ENCODE data around the gene COL7A1. TPM values are rescaled to one million over a fixed set of nuclear protein-coding genes. Genes with fewer than 3 reads are reported as not detected.

Gene COL7A1
- total and polyA plus RNA-seq, 2 of the 8 experiments (the other 6 are each of a cell fraction or from before 2014, with no cell fraction given) = 10.7 to 13.9 TPM

GRCh38 chr3:48599077-48599501 is 4.0 kb upstream of the COL7A1 start:
- Histone ChIP-seq H4K20me1 (replicated peaks in 1 of 2; ENCODE audit: control insufficient read depth in 1 of 2, insufficient read depth in 2 of 2, low read length in 2 of 2) (peaks cover 4 to 39% of the 10 kb centered on the region in 2 experiments), H3K4ac (replicated peaks; ENCODE audit: insufficient read length, low read depth, low read length) (no peak overlapping the region), H2AK5ac (ENCODE audit: low read depth, low read length) (no peak overlapping the region), H3K14ac (ENCODE audit: insufficient read length) (no peak overlapping the region), H2BK5ac (ENCODE audit: low read depth, low read length) (no peak overlapping the region), H2BK15ac (ENCODE audit: low read length) (no peak overlapping the region), H2BK120ac (replicated peaks; ENCODE audit: low read depth, low read length) (no peak overlapping the region), H3K36me3 (ENCODE audit: control insufficient read depth in 2 of 4, insufficient read depth in 4 of 4, low read length in 3 of 4) (peaks cover 36 to 53% (median 49%) of the 10 kb centered on the region in 4 experiments), H3K27me3 (replicated peaks in 1 of 4; ENCODE audit: control insufficient read depth in 3 of 4, extremely low read depth in 1 of 4, insufficient read depth in 3 of 4, low read length in 3 of 4) (peaks cover 0 to 6% (median 0%) of the 10 kb centered on the region in 4 experiments; a peak in 3 of 7 replicates), H3K4me1 (replicated peaks in 1 of 4; ENCODE audit: control insufficient read depth in 3 of 4, insufficient read depth in 4 of 4, low read length in 3 of 4) (peaks cover 3 to 18% (median 15%) of the 10 kb centered on the region in 4 experiments; a peak in 6 of 7 replicates), H2BK12ac (ENCODE audit: low read depth, low read length) (no peak overlapping the region), H3K9me3 (ENCODE audit: insufficient read depth in 2 of 2, low read depth in 1 of 2, low read length in 1 of 2) (no peaks in the 10 kb centered on the region), H3K18ac (ENCODE audit: extremely low read depth, low read length) (no peak overlapping the region), H3K79me1 (ENCODE audit: low read depth, low read length) (peaks cover 2% of the 10 kb centered on the region; the same call in 1 of the 2 replicates), H2AFZ (ENCODE audit: low read length) (no peak overlapping the region), H2BK20ac (ENCODE audit: low read length) (no peak overlapping the region), H4K5ac (ENCODE audit: insufficient read length, low read depth, low read length) (no peak overlapping the region), H3K23ac (ENCODE audit: insufficient read length) (no peak overlapping the region), H4K91ac (replicated peaks; ENCODE audit: insufficient read length, low read length) (no peak overlapping the region), H3K23me2 (ENCODE audit: low read depth, low read length) (peaks cover 1% of the 10 kb centered on the region; the same call in 1 of the 2 replicates), H4K8ac (ENCODE audit: extremely low read depth, insufficient read depth, low read length) (no peak overlapping the region), H3K79me2 (ENCODE audit: control insufficient read depth in 1 of 2, insufficient read depth in 2 of 2, low read length in 2 of 2) (no peaks in the 10 kb centered on the region), H3K27ac (ENCODE audit: low read depth, low read length) (no peak overlapping the region), H3K56ac (replicated peaks; ENCODE audit: insufficient read length, low read depth, low read length) (no peak overlapping the region), H3K4me2 (ENCODE audit: insufficient read depth in 1 of 2, low read depth in 2 of 2, low read length in 2 of 2) (no peak overlapping the region), H3K9ac (replicated peaks in 1 of 4; ENCODE audit: extremely low read depth in 1 of 4, low read depth in 3 of 4, low read length in 3 of 4) (no peak overlapping the region), H3K4me3 (ENCODE audit: extremely low read depth in 1 of 4, insufficient read depth in 2 of 4, low read depth in 3 of 4, low read length in 4 of 4) (no peak overlapping the region)
- ChIA-PET CTCF (ENCODE audit: partially characterized antibody) (interaction anchor here (1.2 kb wide), 1 partner anchor 163 kb away, joined by 3 read pairs; no protein-coding TSS in a partner anchor), POLR2A (ENCODE audit: partially characterized antibody) (interaction anchor here (0.6 to 5.1 kb wide), 9 partner anchors 11 to 154 kb away, joined by 3 to 23 read pairs (median 6); partner anchors contain the start of genes SLC26A6 and UQCRC1)
- no peak for DNase-seq (ENCODE audit: low read depth in 1 of 2, low spot score in 2 of 2)
- no peak for FAIRE-seq
- 92% methylated on average over 11 of the region's 11 CpGs; no CpG with 5 or more reads in 1 of the 2 experiments for WGBS, 2 experiments (ENCODE audit: extremely low coverage in 1 of 2, insufficient coverage in 1 of 2, insufficient read length in 1 of 2, insufficient replicate concordance in 2 of 2, low coverage in 1 of 2, low lambda C conversion rate in 2 of 2, missing lambda C conversion rate in 1 of 2)
- no peak for TF ChIP-seq TAF1 (IDR thresholded peaks at IDR 0.05; ENCODE audit: low read depth, low read length)
- no peak for TF ChIP-seq CTBP2 (IDR thresholded peaks at IDR 0.05; ENCODE audit: borderline replicate concordance, insufficient read depth, insufficient read length, low read length)
- no peak for TF ChIP-seq POU5F1 (IDR thresholded peaks at IDR 0.05; ENCODE audit: low read depth, low read length)
- no peak for TF ChIP-seq SIX5 (IDR thresholded peaks at IDR 0.05; ENCODE audit: low read depth, low read length)
- TF ChIP-seq KDM1A (IDR thresholded peaks at IDR 0.05; ENCODE audit: borderline replicate concordance, low read length) = no peak
- TF ChIP-seq CHD1 (IDR thresholded peaks at IDR 0.05; ENCODE audit: low read depth, low read length) = no peak
- no peak for TF ChIP-seq TEAD4 (IDR thresholded peaks at IDR 0.05; ENCODE audit: low read depth, low read length)
- no peak for TF ChIP-seq BCL11A (IDR thresholded peaks at IDR 0.05; ENCODE audit: low read depth in 2 of 2, low read length in 2 of 2)
- no peak for TF ChIP-seq PHF8 (conservative IDR thresholded peaks at IDR 0.05; ENCODE audit: low read depth, low read length)
- no peak for TF ChIP-seq EP300 (IDR thresholded peaks at IDR 0.05; ENCODE audit: borderline replicate concordance in 1 of 2, low read depth in 2 of 2, low read length in 2 of 2)
- no peak for TF ChIP-seq ATF3 (IDR thresholded peaks at IDR 0.05; ENCODE audit: insufficient read depth, low read depth, low read length)
- no peak for TF ChIP-seq ASH2L (IDR thresholded peaks at IDR 0.05; ENCODE audit: low read length)
- no peak for TF ChIP-seq CREB1 (IDR thresholded peaks at IDR 0.05)
- no peak for TF ChIP-seq TBP (IDR thresholded peaks at IDR 0.05; ENCODE audit: low read depth, low read length)

Data from H1 (cell line).